Uterus (tissue), 4 donors: ENCODE measurements around the gene RAD51B. TPM values are rescaled to one million over a fixed set of nuclear protein-coding genes. Genes with fewer than 3 reads are reported as not detected.

Source experiments
- DNase-seq, 2 donors: peaks; one replicate each; pipeline ENCODE4 v3.0.0-alpha.2; 2019 to 2020
- H3K27ac ChIP-seq, 2 donors: fragments of 200-600 bp; sonication (generic); 1 replicate in 1 of 2; 2 replicates in 1 of 2; pipeline ENCODE4 v1.5.1; 2016 to 2018
- H3K27me3 ChIP-seq, 2 donors: fragments of 200-600 bp; sonication (generic); one replicate each; pipeline ENCODE4 v1.5.1; 2018 to 2019; ENCODE audit warnings: control low read depth in 1 of 2
- H3K36me3 ChIP-seq, 2 donors: fragments of 200-600 bp; sonication (generic); one replicate each; pipeline ENCODE4 v1.5.1; 2019; ENCODE audit warnings: control low read depth in 1 of 2
- H3K4me1 ChIP-seq, 2 donors: fragments of 200-600 bp; sonication (generic); one replicate each; pipeline ENCODE4 v1.5.1; 2018 to 2019; ENCODE audit warnings: control low read depth in 1 of 2
- H3K4me3 ChIP-seq, 2 donors: fragments of 200-600 bp; sonication (generic); 1 replicate in 1 of 2; 2 replicates in 1 of 2; pipeline ENCODE4 v1.5.1; 2018 to 2019; ENCODE audit warnings: mild to moderate bottlenecking in 1 of 2
- H3K9me3 ChIP-seq, 2 donors: fragments of 200-600 bp; sonication (generic); one replicate each; pipeline ENCODE4 v1.5.1; 2019; ENCODE audit warnings: control low read depth in 1 of 2
- CTCF ChIP-seq, 4 experiments: fragments of 200-600 bp in 2 of 4; fragments of 450-650 bp in 2 of 4; sonication (generic) in 2 of 4; IDR thresholded peaks; one replicate each; pipeline ENCODE4 v1.5.1; 2016 to 2019; ENCODE audit warnings: antibody characterized with exemption in 4 of 4, mild to moderate bottlenecking in 2 of 4, moderate library complexity in 1 of 4
- POLR2A ChIP-seq, 2 donors: fragments of 450-650 bp; IDR thresholded peaks; one replicate each; pipeline ENCODE4 v1.6.1; 2016; ENCODE audit warnings: antibody characterized with exemption in 2 of 2, mild to moderate bottlenecking in 1 of 2, moderate library complexity in 1 of 2
- intact Hi-C: fragments of 100-400 bp; cut with DNase I; formaldehyde crosslinking; loops from one replicate; pipeline ENCODE4 v1.15.1; 2023; ENCODE audit warnings: low total_unique reads
- total RNA-seq, 4 donors: library from RNA; depleted of rRNA in 3 of 4; stranded (reverse); fragments of >200 nt in 3 of 4; gene quantifications; one replicate each; pipeline versions ENCODE4 v1.1.0 to v1.2.4, GENCODE V29; 2014 to 2023
- donor health status: DM: yes; HTN: yes; CAD: no.

Gene RAD51B
- total RNA-seq, 4 donors from 2014 or later, result 29.5 to 100.0 (median 70.3) TPM

- no peak for TF ChIP-seq POLR2A (IDR thresholded peaks at IDR 0.05)
- no peak for TF ChIP-seq CTCF (IDR thresholded peaks at IDR 0.05)
- peaks cover 4 to 11% of the 10 kb centered on the region in 2 donors for H3K4me1 ChIP-seq
- no peaks in the 10 kb centered on the region for H3K27me3 ChIP-seq
- DNase-seq, result peak; percentile 34 to 51
- no peak overlapping the region for H3K4me3 ChIP-seq
- no peaks in the 10 kb centered on the region for H3K36me3 ChIP-seq
- no peaks in the 10 kb centered on the region for H3K9me3 ChIP-seq
- H3K27ac ChIP-seq, result peak overlapping the region; percentile 60 to 84
- intact Hi-C loops, result no loop called here
These were observed 873.6 kb downstream of the RAD51B start for GRCh38 chr14:68692916-68693771.

GRCh38 chr14:68693926-68694325, 874.3 kb downstream of the RAD51B start:
- H3K36me3 ChIP-seq, result no peaks in the 10 kb centered on the region
- H3K27ac ChIP-seq, result peak overlapping the region; percentile 60 to 84
- TF ChIP-seq POLR2A (IDR thresholded peaks at IDR 0.05) (no peak), CTCF (IDR thresholded peaks at IDR 0.05) (no peak)
- peaks cover 0 to 11% of the 10 kb centered on the region in 2 donors for H3K4me1 ChIP-seq
- peak in 1 of 2 donors; percentile 13 for DNase-seq
- no peaks in the 10 kb centered on the region for H3K9me3 ChIP-seq
- no peak overlapping the region for H3K4me3 ChIP-seq
- no peaks in the 10 kb centered on the region for H3K27me3 ChIP-seq
- intact Hi-C loops, result no loop called here

DNA sequence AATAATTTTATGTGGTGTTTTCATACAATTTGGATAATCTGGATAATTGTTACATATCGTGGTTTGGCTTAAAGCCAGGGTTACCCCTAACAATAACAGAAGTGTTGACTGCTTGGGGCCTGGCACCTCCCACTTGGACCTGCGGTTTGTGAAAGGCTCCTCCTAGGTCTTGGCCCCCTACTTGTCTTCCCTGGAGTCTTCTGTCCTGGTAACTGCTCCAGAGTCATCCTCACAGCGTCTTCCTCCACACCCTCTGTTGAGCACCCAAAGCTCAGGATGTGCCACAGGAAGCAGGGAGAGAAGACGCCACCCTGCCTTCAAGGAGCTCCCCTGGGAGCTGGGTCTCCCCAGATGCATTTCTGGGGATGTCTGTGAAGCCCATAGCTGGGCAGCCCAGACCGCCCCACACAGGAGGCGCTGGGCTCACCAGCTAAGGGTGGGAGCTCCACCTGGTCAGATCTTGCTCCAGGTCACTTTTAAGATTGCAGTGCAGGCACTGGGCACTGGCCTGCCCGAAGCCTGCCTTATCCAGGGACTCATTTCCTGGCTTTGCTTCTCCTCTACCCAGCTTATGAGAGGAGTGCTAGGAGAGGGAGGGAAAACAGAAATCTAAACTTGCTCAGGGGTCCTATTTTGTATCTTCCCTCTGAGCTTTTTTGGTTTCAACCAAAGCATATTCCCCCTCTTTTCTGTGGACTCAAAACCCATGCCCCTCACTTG, 875.1 kb downstream of the RAD51B start:
- no peaks in the 10 kb centered on the region for H3K9me3 ChIP-seq
- DNase-seq, result peak; percentile 20 to 30
- H3K4me3 ChIP-seq, result no peak overlapping the region
- no peaks in the 10 kb centered on the region for H3K36me3 ChIP-seq
- no peaks in the 10 kb centered on the region for H3K27me3 ChIP-seq
- TF ChIP-seq CTCF (IDR thresholded peaks at IDR 0.05) (no peak), POLR2A (IDR thresholded peaks at IDR 0.05) (no peak)
- intact Hi-C loops, result no loop called here
- H3K4me1 ChIP-seq, result peaks cover 0 to 11% of the 10 kb centered on the region in 2 donors
- peak overlapping the region; percentile 60 to 84 for H3K27ac ChIP-seq

DNA sequence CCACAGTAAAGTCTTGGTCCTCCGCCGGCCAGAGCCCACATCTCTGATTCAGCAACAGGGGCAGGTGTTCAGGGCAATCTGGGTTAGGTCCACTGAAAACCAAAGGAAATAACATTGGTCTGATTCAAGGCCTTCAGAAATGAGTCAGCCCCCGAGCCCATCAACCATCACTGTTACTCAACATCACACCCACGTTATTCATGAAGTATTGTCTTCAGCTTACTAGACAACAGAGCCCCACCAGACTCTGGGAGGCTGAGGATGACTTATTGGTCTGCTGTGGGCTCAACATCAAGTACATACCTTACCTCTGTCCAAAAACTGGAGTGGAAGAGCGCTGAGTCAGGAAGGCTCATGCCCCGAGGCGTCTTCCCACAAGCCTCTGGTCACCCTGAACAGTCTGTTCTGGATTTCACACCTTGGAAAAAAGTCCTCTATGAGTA, 875.8 kb downstream of the RAD51B start:
- DNase-seq, result peak; percentile 74 to 92
- no peak for TF ChIP-seq CTCF (IDR thresholded peaks at IDR 0.05)
- no peak for TF ChIP-seq POLR2A (IDR thresholded peaks at IDR 0.05)
- intact Hi-C loops, result no loop called here

DNA sequence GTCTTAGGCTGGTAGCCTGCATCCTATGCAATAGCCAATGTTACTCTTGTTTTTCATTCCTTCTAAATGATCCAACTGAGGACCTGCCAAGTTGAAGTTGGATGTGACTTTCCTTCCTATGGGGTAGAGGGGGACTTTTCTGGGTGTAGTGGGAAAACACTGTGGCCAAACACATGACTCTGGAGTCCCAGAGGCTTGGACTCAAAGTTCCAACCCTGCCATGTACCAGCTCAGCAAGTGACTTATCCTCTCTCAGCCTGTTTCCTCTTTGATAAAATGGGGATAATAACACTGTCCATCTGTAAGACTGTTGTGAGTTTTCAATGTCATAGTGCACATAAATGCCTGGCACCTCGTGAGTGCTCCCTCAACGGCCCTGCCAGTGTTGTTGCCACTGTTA, 876.3 kb downstream of the RAD51B start:
- intact Hi-C loops, result no loop called here
- no peak for DNase-seq
- Histone ChIP-seq H3K4me3 (no peak overlapping the region), H3K36me3 (no peaks in the 10 kb centered on the region), H3K27me3 (no peaks in the 10 kb centered on the region), H3K9me3 (no peaks in the 10 kb centered on the region), H3K4me1 (peaks cover 0 to 11% of the 10 kb centered on the region in 2 donors), H3K27ac (peak overlapping the region; percentile 60 to 84)
- TF ChIP-seq POLR2A (IDR thresholded peaks at IDR 0.05) (no peak), CTCF (IDR thresholded peaks at IDR 0.05) (no peak)

More for the DNA sequence above, 875.8 kb downstream of the RAD51B start:
- peak overlapping the region; percentile 60 to 84 for H3K27ac ChIP-seq
- H3K27me3 ChIP-seq, result no peaks in the 10 kb centered on the region
- no peaks in the 10 kb centered on the region for H3K9me3 ChIP-seq
- H3K4me1 ChIP-seq, result peaks cover 0 to 11% of the 10 kb centered on the region in 2 donors
- H3K36me3 ChIP-seq, result no peaks in the 10 kb centered on the region
- H3K4me3 ChIP-seq, result no peak overlapping the region
